Measurements from ENCODE around the gene GATB.

DNA sequence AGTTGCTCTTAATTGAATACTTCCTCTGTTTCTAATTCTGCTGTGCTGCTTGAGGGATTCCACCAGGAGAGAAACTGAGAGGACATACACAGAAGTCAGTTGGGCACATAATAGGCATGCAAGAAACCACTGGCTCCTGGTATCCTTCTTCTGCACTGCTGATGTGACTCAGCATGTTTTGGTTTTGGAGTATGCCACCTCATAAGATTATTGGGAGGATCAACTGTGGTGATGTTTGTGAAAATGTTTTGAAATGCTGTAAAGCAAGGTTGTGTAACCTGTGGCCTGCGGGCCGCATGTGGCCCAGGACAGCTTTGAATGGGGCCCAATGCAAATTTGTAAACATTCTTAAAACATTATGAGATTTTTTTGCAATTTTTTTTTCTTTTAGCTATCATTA, 119.6 kb downstream of the GATB start:
- no peak for TF ChIP-seq EZH2phosphoT487 (IDR thresholded peaks at IDR 0.05; ENCODE audit: low read depth)
- TF ChIP-seq, protein P1, sequence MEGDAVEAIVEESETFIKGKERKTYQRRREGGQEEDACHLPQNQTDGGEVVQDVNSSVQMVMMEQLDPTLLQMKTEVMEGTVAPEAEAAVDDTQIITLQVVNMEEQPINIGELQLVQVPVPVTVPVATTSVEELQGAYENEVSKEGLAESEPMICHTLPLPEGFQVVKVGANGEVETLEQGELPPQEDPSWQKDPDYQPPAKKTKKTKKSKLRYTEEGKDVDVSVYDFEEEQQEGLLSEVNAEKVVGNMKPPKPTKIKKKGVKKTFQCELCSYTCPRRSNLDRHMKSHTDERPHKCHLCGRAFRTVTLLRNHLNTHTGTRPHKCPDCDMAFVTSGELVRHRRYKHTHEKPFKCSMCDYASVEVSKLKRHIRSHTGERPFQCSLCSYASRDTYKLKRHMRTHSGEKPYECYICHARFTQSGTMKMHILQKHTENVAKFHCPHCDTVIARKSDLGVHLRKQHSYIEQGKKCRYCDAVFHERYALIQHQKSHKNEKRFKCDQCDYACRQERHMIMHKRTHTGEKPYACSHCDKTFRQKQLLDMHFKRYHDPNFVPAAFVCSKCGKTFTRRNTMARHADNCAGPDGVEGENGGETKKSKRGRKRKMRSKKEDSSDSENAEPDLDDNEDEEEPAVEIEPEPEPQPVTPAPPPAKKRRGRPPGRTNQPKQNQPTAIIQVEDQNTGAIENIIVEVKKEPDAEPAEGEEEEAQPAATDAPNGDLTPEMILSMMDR (IDR thresholded peaks at IDR 0.05; ENCODE audit: low read depth, low read length): no peak
